ENCODE results near the gene EPS15.

EPS15 gene

GRCh38 chr1:51369171-51369570 is 149.9 kb downstream of the EPS15 start:
- DNase-seq: no peak

GRCh38 chr1:51365774-51366173 is 153.3 kb downstream of the EPS15 start:
- DNase-seq: no peak

GRCh38 chr1:51359879-51360278 is 159.2 kb downstream of the EPS15 start:
- no peak for DNase-seq

GRCh38 chr1:51355382-51355781 is 163.7 kb downstream of the EPS15 start:
- DNase-seq: no peak

DNA sequence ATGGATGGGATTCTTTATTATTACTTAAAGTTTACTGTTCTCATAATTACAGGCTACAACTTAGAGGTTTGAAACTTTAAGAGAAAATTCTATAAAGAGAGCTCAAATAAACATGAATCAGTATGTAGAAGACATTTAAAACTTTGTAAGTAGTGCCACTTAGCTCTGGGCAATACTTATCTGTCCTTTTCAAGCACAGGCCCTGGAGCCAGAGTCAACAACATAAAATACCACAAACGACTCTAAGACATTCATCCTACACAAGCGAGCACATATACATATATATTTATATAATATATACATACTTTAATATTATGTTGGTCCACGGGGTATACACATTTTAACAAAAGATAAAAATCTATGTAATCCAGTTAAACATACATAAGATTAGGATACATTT is 164.7 kb downstream of the EPS15 start:
- DNase-seq: no peak

- DNase-seq: no peak
Measured at GRCh38 chr1:51351907-51352306, 167.2 kb downstream of the EPS15 start.

DNA sequence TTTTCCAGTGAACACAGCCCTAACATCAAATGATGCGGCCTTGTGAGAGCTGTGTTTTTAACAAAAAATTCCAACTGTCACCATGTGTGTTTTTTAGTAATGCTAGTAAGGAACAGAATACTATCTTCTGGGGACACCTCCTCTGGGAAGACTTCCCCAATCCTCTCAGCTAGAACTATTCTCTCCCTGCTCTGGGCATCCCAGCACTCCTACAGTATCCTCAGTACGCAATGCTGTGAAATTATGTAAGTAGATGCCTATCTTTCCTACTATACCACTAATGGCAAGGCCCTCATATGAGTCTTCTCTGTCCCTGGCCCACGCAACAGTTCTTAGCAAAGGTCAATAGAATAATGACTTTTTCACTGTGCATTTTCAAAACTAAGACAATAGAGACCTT is 169.2 kb downstream of the EPS15 start:
- DNase-seq: no peak

GRCh38 chr1:51348147-51348527 is 170.9 kb downstream of the EPS15 start:
- no peak for DNase-seq

- DNase-seq: no peak
Measured at GRCh38 chr1:51347398-51348146, 171.5 kb downstream of the EPS15 start.

GRCh38 chr1:51346086-51346942 is 172.8 kb downstream of the EPS15 start:
- DNase-seq: no peak

- DNase-seq: no peak
Measured at GRCh38 chr1:51345300-51345687, 173.8 kb downstream of the EPS15 start.

DNA sequence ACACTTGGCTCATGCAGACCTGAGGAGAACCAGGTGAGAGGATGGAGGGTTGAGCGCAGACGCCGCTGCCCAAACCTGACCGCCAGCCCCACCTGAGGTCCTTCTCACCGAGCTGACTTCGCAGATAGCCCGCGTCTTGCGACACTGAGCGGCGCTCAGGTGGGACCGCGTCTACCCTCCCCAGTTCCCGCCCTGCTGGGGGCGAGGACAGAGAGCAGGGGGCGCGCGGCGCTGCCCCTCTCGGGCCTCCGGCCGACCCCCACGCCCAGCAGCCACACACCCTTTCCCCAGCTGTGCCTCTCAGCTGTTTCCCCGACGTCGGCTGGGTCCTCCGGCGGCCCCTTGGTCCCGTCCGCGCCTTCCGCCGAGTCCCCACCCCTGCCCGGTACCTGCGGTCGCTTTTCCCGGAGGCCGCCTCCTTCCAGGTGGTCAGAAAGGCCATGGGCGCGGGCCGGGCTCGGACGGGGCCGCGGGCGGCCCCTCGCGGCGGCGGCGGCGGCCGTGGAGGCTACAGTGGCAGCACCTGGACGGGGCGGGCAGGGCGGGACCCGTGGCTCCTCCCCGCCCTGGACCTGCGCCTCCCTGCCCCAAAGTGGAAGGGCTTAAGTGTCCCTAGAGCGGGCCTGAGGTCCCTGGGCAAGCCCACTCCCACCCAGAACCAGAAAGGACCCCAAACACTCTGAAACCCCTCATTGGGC is 174.3 kb downstream of the EPS15 start:
- DNase-seq: no peak

DNA sequence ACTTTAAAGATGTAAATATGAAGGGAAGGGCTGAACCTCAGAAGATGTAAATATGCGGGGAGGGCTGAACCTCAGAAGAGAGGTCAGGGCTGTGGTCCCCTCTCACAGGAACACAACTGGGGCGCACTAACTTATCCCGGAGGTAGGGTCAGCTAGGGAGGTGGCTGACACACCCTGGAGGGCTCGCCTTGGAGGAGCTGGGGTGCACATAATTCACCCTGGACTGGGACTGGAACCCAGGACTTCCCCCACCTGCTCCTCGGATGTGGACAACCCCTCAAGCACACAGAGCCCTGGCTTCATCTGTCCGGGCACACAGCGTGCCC is 174.8 kb downstream of the EPS15 start:
- no peak for DNase-seq

GRCh38 chr1:51343624-51344023 is 175.4 kb downstream of the EPS15 start:
- no peak for DNase-seq

GRCh38 chr1:51342591-51343206 is 176.4 kb downstream of the EPS15 start:
- DNase-seq: no peak

DNA sequence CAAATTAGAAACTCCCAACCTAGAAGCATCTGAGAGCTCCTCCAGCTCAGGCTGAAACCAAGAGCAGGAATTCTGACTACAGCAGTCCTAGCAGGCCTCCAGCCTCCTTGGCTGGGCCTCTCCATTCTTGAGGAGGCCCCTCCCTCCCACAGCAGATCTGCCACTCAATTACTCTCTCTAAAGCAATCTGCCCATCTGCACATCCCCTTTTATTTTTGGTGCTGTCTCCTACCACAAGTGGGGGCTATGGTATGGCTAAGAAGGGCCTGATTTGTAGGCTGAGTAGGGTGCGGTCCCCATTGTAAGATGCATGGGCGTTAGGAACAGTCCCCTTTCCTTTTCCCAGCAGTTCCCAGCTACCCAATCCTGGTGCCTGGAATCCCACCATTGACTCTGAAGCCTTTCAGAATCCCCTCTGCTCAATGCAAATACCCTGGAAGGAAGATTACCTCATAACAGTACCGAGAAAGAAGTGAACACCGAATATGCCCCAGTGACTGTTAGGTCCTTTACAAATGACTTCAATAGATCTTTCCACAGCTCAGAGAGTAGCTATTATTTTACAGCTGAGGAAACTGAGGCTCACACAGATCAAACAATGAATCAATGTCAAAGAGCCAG is 177.1 kb downstream of the EPS15 start:
- no peak for DNase-seq

- DNase-seq: no peak
Measured at GRCh38 chr1:51340380-51340779, 178.7 kb downstream of the EPS15 start.

GRCh38 chr1:51336711-51337110 is 182.4 kb downstream of the EPS15 start:
- no peak for DNase-seq

GRCh38 chr1:51336004-51336403 is 183.1 kb downstream of the EPS15 start:
- no peak for DNase-seq

- DNase-seq: no peak
Measured at GRCh38 chr1:51331206-51332100, 187.6 kb downstream of the EPS15 start.

DNA sequence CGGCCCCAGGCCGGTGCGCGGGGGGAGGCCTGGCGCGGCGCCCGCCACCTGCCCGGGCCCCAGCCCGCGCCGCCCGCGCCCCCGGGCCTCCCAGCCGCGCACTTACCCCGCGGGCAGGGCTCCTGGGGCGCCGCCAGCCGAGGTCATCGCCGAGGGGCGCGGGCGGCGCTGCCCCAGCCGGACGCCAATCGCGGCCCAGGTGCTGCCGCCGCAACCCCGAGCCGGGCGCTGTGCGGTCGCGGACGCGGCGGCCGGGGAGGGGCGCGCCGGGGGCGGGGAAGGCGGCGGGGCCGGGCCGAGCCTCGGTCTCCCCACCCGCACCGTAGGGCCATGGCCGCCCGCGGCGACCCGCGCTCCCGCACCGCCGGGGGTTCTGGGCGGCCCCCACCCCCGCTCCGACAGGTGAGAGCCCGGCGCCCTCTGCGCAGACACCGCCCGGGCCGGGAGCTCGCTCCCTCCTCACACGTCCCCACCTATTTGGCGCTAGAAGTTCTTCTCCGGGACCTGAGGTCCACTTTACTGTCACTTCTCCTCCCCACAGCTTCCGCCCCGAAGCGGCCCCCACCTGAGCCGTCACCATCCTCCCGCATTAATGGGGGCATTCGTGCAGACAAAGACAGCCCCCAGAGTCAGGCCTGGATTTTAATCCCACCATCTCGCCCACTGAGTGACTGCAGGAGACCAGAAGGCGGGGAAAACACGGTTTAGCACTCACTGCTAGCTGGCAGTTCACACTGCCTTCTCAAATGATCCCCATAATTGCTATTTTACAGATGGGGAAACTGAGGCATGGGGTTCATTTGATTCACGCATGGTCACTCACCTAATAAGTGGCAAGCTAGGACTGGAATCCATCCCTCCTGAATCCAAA is 188.5 kb downstream of the EPS15 start, which contains the start of gene TTC39A:
Gene TTC39A, minus strand, starts transcription at position 232 of the 871 bp plus-strand sequence. Its CDS starts 85 bp downstream, at position 147.
- no peak for DNase-seq

All from KG1 (cell line).